K562 (cell line): Measurements from ENCODE around the gene GCN1. TPM values are rescaled to one million over a fixed set of nuclear protein-coding genes. Genes with fewer than 3 reads are reported as not detected.
A peak's percentile ranks its signal among the peaks of the same experiment; 100 is the strongest.

Experiments
- AFF1 ChIP-seq, 2 experiments: fragments of 450-650 bp; IDR thresholded peaks; 2 replicates each; pipeline ENCODE4 v1.6.1; 2018; ENCODE audit warnings: mild to moderate bottlenecking in 2 of 2, low read depth in 1 of 2; ENCODE audit not compliant: partially characterized antibody in 2 of 2
- ATF3 ChIP-seq, 2 experiments: fragments of 450-650 bp in 1 of 2; sonication (generic) in 1 of 2; formaldehyde crosslinking in 1 of 2; IDR thresholded peaks in 1 of 2; conservative IDR thresholded peaks in 1 of 2; 2 replicates each; pipeline versions ENCODE4 v1.6.1 to v1.8.1; 2016 to 2023; ENCODE audit warnings: mild to moderate bottlenecking in 2 of 2, moderate library complexity in 2 of 2, inconsistent platforms in 1 of 2, missing genetic modification reagents in 1 of 2
- C11orf30 ChIP-seq: fragments of 450-650 bp; IDR thresholded peaks from 2 replicates; pipeline ENCODE4 v1.6.1; 2016; ENCODE audit warnings: low read depth, mild to moderate bottlenecking
- EP300 ChIP-seq: IDR thresholded peaks from 2 replicates; pipeline ENCODE4 v1.6.1; 2012; ENCODE audit warnings: low read length, improper control_type of control experiment
- ETV5 ChIP-seq: sonication (generic); formaldehyde crosslinking; IDR thresholded peaks from 2 replicates; pipeline ENCODE4 v1.4.0; 2020; ENCODE audit warnings: low read depth, mild to moderate bottlenecking, missing genetic modification reagents
- FOSL1 ChIP-seq: fragments of 200-800 bp; sonication (Bioruptor generic); conservative IDR thresholded peaks from 2 replicates; pipeline ENCODE4 v1.6.1; 2016; ENCODE audit warnings: missing genetic modification characterization, missing compliant biosample characterization
- KAT7 ChIP-seq: sonication (generic); formaldehyde crosslinking; IDR thresholded peaks from 2 replicates; pipeline ENCODE4 v1.8.0; 2022; ENCODE audit warnings: missing genetic modification reagents, mild to moderate bottlenecking, borderline replicate concordance
- MAFK ChIP-seq: IDR thresholded peaks from 2 replicates; pipeline ENCODE4 v1.6.1; 2011; ENCODE audit warnings: low read length, improper control_type of control experiment
- PML ChIP-seq: IDR thresholded peaks from 2 replicates; pipeline ENCODE4 v1.6.1; 2012; ENCODE audit warnings: low read length, inconsistent platforms
- POLR2A ChIP-seq: fragments of 450-650 bp; conservative IDR thresholded peaks from 2 replicates; pipeline ENCODE4 v1.6.1; 2016
- SIN3A ChIP-seq, 2 experiments: fragments of 150-350 bp in 1 of 2; IDR thresholded peaks; 2 replicates each; pipeline ENCODE4 v1.6.1; 2011 to 2016; ENCODE audit warnings: borderline replicate concordance in 2 of 2, low read depth in 2 of 2, low read length in 2 of 2, mild to moderate bottlenecking in 2 of 2, moderate library complexity in 2 of 2; ENCODE audit not compliant: control insufficient read depth in 1 of 2
- SP1 ChIP-seq: sonication (generic); formaldehyde crosslinking; IDR thresholded peaks from 2 replicates; pipeline ENCODE4 v1.8.1; 2022; ENCODE audit warnings: mild to moderate bottlenecking, missing genetic modification reagents
- XRCC5 ChIP-seq: fragments of 200-400 bp; formaldehyde crosslinking; IDR thresholded peaks from 2 replicates; pipeline ENCODE4 v1.6.1; 2017; ENCODE audit warnings: low read depth, mild to moderate bottlenecking, low read length
- ZBTB2 ChIP-seq: fragments of 450-650 bp; IDR thresholded peaks from 2 replicates; pipeline ENCODE4 v1.6.1; 2016; ENCODE audit warnings: antibody characterized with exemption
- ZBTB43 ChIP-seq: sonication (generic); formaldehyde crosslinking; IDR thresholded peaks from 2 replicates; pipeline ENCODE4 v1.8.0; 2023; ENCODE audit warnings: mild to moderate bottlenecking, missing genetic modification reagents
- ZNF512 ChIP-seq: IDR thresholded peaks from 2 replicates; pipeline ENCODE4 v1.6.1; 2016; ENCODE audit warnings: missing genetic modification characterization, missing compliant biosample characterization
- ZNF583 ChIP-seq: fragments of 250-450 bp; sonication (Bioruptor Pico); IDR thresholded peaks from 2 replicates; pipeline ENCODE4 v1.4.0; 2020
- ZNF780A ChIP-seq: fragments of 250-450 bp; sonication (Bioruptor Pico); IDR thresholded peaks from 2 replicates; pipeline ENCODE4 v1.5.0; 2021; ENCODE audit warnings: mild to moderate bottlenecking
- polyA plus RNA-seq, 8 experiments: library from polyadenylated mRNA; depleted of rRNA in 4 of 8; stranded (reverse) in 5 of 8; unstranded in 3 of 8; fragments of >200 nt; fragmentation: Nextera tagmentation in 2 of 8; fragmentation: Illumina TruSeq in 1 of 8; extraction: Ambion mirVana in 2 of 8; extraction: Trizol in 1 of 8; gene quantifications; 2 replicates each; pipeline versions ENCODE4 v1.2.1 to v1.2.3, GENCODE V29; 2011 to 2014; ENCODE audit warnings: inconsistent platforms in 1 of 8, missing spikeins in 1 of 8
- total RNA-seq, 7 experiments: library from RNA; depleted of rRNA in 6 of 7; stranded (reverse); fragments of >200 nt in 6 of 7; fragmentation: Illumina TruSeq in 2 of 7; extraction: Trizol in 2 of 7; gene quantifications; 2 replicates each; pipeline versions ENCODE4 v1.2.1 to v1.2.3, GENCODE V29; 2011 to 2021; ENCODE audit warnings: low replicate concordance in 1 of 7

GCN1 gene
- total and polyA plus RNA-seq, 9 of the 15 experiments (the other 6 are each of a cell fraction or from before 2014, with no cell fraction given), result 11.9 to 190 (median 51.7) TPM

GRCh38 chr12:120199595-120200306 lies 5.2 kb upstream of the GCN1 start (continued):
- TF ChIP-seq ZNF583 (CRISPR knock-in tag), result no peak
- no peak for TF ChIP-seq AFF1 (IDR thresholded peaks at IDR 0.05; ENCODE audit: low read depth in 1 of 2, partially characterized antibody in 2 of 2)
- 0 out of 2 replicates have a peak, but pooled peaks have one; percentile 53 for TF ChIP-seq ZBTB43 (CRISPR knock-in tag)
- no peak for TF ChIP-seq ZNF780A (CRISPR knock-in tag)
- TF ChIP-seq FOSL1, result peak; percentile 76
- TF ChIP-seq EP300, result no peak
- no peak for TF ChIP-seq PML
- peak; percentile 16; the same call in 1 of the 2 replicates for TF ChIP-seq XRCC5
- TF ChIP-seq ATF3 (IDR thresholded peaks at IDR 0.05), result peak; percentile 81
- TF ChIP-seq ATF3 (CRISPR knock-in tag; conservative IDR thresholded peaks at IDR 0.05), result no peak; the same call in 1 of the 2 replicates
- TF ChIP-seq ZNF512 (tag), result no peak
- TF ChIP-seq KAT7 (CRISPR knock-in tag), result peak; percentile 59
- peak; percentile 82 for TF ChIP-seq C11orf30
- TF ChIP-seq ZBTB2, result no peak
- peak; percentile 53 for TF ChIP-seq MAFK
- TF ChIP-seq SIN3A (IDR thresholded peaks at IDR 0.05; ENCODE audit: borderline replicate concordance in 2 of 2, control insufficient read depth in 1 of 2, low read depth in 2 of 2, low read length in 2 of 2), result peak in 1 of 2 experiments; percentile 36; a peak in 1 of 4 replicates
- no peak; the same call in 1 of the 2 replicates for TF ChIP-seq SP1 (CRISPR knock-in tag)
- no peak; the same call in none of the 2 replicates for TF ChIP-seq POLR2A
- TF ChIP-seq ETV5 (CRISPR knock-in tag), result 0 out of 2 replicates have a peak, but pooled peaks have one; percentile 18
